ENCODE data around the gene AIDA.

Gene AIDA

DNA sequence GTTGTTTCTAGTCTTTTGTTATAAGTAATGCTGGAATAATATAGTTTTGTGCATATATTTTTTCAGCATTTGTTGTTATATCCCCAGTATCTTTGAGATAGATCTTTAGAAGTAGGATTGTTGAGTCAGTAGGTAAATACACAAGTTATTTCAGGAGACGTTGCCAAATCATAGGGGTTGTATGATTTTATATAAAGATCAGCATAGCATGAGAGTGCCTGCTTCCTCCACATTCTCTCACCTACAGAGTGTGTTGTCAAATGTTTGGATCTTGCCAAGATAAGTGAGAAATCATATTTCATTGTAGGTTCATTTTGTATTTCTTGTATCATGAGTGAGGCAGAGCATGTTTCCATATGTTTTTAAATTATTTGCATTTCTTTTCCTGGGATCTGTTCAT is 69.8 kb downstream of the AIDA start:
- TF ChIP-seq, protein P1, sequence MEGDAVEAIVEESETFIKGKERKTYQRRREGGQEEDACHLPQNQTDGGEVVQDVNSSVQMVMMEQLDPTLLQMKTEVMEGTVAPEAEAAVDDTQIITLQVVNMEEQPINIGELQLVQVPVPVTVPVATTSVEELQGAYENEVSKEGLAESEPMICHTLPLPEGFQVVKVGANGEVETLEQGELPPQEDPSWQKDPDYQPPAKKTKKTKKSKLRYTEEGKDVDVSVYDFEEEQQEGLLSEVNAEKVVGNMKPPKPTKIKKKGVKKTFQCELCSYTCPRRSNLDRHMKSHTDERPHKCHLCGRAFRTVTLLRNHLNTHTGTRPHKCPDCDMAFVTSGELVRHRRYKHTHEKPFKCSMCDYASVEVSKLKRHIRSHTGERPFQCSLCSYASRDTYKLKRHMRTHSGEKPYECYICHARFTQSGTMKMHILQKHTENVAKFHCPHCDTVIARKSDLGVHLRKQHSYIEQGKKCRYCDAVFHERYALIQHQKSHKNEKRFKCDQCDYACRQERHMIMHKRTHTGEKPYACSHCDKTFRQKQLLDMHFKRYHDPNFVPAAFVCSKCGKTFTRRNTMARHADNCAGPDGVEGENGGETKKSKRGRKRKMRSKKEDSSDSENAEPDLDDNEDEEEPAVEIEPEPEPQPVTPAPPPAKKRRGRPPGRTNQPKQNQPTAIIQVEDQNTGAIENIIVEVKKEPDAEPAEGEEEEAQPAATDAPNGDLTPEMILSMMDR (conservative IDR thresholded peaks at IDR 0.05): no peak
- H3K27ac ChIP-seq: peak overlapping the region; percentile 13; the same call in 1 of the 2 replicates

DNA sequence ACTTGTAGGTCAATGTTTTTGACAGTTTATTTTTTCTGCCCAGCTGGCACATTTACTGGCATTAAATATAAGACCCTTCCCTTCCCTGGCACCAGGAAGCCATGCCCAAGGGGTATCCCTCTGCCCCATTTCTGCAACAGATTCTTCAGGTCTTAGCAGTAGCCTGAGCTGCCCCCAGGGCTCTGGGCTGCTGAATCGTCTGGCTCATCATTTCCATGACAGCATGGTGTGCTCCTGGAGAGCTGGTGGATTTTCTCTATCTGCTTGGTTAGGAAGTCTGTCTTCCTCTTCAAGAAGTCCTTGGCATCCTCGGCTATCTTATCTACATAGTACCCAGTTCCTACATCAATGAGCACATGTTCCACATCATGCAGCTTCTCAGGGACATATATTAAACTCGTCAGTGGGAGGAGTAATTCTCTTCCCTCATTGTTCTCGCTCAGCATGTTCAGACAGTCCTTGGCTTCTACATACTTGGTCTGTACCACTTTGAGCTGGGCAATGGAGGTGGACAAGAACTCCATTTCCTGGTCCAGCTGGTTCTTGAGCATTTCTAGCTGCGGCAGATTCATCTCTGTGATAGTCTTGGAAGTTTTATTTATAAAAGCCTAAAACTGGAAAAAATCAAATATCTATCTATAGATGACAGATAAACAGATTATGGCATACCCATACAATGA is 70.9 kb downstream of the AIDA start:
- TF ChIP-seq, protein P1 (conservative IDR thresholded peaks at IDR 0.05): no peak
- peak overlapping the region; percentile 2; the same call in 1 of the 2 replicates for H3K27ac ChIP-seq

DNA sequence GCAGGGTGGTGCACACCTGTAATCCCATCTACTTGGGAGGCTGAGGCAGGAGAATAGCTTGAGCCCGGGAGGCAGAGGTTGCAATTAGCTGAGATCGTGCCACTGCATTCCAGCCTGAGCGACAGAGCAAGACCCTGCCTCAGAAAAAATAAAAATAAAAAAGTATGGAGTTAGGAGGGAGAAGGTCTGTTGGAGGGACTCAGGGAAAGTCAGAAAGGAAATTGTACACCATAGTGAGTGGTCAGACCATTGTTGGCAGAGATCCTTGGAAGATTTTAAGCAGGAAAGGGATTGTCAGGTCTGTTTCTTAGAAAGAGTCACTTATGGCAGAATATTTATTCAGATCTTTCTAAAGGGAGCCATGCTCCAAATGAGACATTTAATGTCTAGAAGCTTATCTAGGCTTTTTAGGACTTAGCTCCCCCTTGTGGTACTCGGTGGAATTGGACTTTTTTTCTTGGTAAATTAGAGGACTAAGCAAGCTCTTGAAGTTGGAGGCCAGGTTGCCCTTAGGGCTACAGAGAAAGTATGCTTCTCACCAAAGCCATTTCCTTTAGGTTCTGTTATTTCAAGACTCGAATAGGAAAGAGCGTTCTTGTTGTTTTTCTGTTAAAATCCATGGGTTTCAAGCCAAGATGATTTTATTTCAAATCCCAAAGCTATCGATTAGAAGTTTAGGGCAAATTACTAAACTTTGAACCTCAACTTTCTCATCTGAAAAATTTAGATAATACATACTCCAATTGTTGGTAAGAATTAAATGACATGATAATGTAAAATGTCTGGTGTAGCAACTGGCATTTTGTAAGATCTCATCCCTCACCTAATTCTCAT is 77.9 kb downstream of the AIDA start:
- peak overlapping the region; percentile 43 for H3K27ac ChIP-seq
- TF ChIP-seq, protein P1 (conservative IDR thresholded peaks at IDR 0.05): peak; percentile 89

DNA sequence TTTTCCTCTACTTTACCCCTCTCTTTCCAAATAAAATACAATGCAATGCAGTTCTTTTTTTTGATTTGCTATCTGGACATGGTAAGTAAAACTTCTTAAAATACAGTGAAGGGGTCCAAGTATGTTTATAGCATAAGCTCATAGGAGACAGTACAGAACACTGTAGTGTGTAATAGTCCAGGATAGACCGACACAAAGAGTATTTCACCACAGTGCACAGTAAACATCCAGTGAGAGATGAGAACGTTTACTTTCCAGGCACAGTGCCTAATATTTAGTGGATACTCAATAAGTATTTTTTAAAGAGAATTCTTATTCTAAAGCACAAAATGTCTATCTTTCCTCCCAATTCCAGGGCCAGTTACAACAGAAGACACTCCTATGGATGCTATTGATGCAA is 79.5 kb downstream of the AIDA start:
- TF ChIP-seq, protein P1 (conservative IDR thresholded peaks at IDR 0.05): no peak
- H3K27ac ChIP-seq: peak overlapping the region; percentile 43

GRCh38 chr1:222631611-222632208 is 80.6 kb downstream of the AIDA start:
- peak overlapping the region; percentile 43 for H3K27ac ChIP-seq
- TF ChIP-seq, protein P1 (conservative IDR thresholded peaks at IDR 0.05): no peak

DNA sequence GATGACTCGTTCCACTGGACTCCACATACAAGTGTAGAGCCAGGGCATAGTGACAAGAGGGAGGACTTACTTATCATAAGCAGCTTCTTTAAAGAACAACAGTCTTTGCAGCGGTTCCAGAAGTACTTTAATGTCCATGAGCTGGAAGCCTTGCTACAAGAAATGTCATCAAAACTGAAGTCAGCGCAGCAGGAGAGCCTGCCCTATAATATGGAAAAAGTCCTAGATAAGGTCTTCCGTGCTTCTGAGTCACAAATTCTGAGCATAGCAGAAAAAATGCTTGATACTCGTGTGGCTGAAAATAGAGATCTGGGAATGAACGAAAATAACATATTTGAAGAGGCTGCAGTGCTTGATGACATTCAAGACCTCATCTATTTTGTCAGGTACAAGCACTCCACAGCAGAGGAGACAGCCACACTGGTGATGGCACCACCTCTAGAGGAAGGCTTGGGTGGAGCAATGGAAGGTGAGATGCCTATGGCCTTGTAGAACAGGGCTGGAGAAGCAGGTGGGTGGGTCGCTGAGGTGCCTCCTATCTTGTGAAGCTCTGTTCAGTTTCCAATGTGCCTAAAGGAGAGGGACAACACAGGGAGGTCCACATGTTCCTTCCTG is 82.3 kb downstream of the AIDA start:
- TF ChIP-seq, protein P1 (conservative IDR thresholded peaks at IDR 0.05): no peak
- H3K27ac ChIP-seq: no peak overlapping the region

DNA sequence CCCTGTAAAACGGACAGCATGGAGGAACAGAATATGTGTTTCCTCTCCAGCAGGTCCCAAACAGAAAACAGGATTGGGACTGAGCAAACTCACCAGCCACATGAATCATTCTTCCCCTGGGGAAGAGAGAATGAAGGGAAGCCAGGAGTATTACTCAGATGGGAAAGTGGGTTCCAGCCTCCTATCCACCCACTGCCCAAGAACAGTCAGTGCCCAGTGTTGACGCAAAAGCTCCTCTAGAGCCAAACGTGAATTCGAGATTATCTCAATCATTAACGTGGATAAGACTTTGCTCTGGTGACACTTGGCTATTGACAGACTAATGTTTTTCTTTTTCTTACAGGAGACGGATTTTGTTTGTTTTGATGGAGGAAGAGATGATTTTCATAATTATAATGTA is 85.1 kb downstream of the AIDA start:
- no peak overlapping the region for H3K27ac ChIP-seq
- TF ChIP-seq, protein P1 (conservative IDR thresholded peaks at IDR 0.05): no peak
